Ishikawa (cell line): Measurements from ENCODE around the gene ENDOU.
A peak's percentile ranks its signal among the peaks of the same experiment; 100 is the strongest.

Experiments used
- CEBPB ChIP-seq: IDR thresholded peaks from 2 replicates; pipeline ENCODE4 v1.6.1; 2012
- CREB1 ChIP-seq: IDR thresholded peaks from 2 replicates; pipeline ENCODE4 v1.6.1; 2012; ENCODE audit warnings: low read depth
- EGR1 ChIP-seq: IDR thresholded peaks from 2 replicates; pipeline ENCODE4 v1.6.1; 2012
- EP300 ChIP-seq: IDR thresholded peaks from 2 replicates; pipeline ENCODE4 v1.6.1; 2012; ENCODE audit warnings: borderline replicate concordance
- RAD21 ChIP-seq: IDR thresholded peaks from 2 replicates; pipeline ENCODE4 v1.6.1; 2012; ENCODE audit warnings: low read depth
- REST ChIP-seq: IDR thresholded peaks from 2 replicates; pipeline ENCODE4 v1.6.1; 2012; ENCODE audit warnings: low read depth, mild to moderate bottlenecking
- TAF1 ChIP-seq: IDR thresholded peaks from 2 replicates; pipeline ENCODE4 v1.6.1; 2012; ENCODE audit warnings: low read depth, mild to moderate bottlenecking
- TCF12 ChIP-seq: IDR thresholded peaks from 2 replicates; pipeline ENCODE4 v1.6.1; 2012; ENCODE audit warnings: low read depth

- TF ChIP-seq REST (no peak), TCF12 (no peak), RAD21 (peak; percentile 96), EGR1 (no peak), CREB1 (no peak), CEBPB (no peak), EP300 (no peak), TAF1 (no peak)
Observed at GRCh38 chr12:47742253-47742825, 17.0 kb upstream of the ENDOU start.
